GM21381 (cell line): ENCODE data around the gene FOXJ2.
"Not testable (repeated sequence)": the region's sequence is repeated elsewhere in the genome, so short reads cannot be mapped to it uniquely, and the experiment has no call there.

ENCODE experiments used
- ATAC-seq: cut with Tn5 transposase; IDR thresholded peaks from one replicate; pipeline ENCODE4 v1.9.1; 2021; ENCODE audit warnings: mild to moderate bottlenecking, moderate library complexity; ENCODE audit not compliant: unreplicated experiment

Gene FOXJ2

GRCh38 chr12:8028267-8028666 lies 4.2 kb upstream of the FOXJ2 start:
- ATAC-seq, result no peak

- ATAC-seq, result no peak
Observed at GRCh38 chr12:8030189-8030588, 2.3 kb upstream of the FOXJ2 start.

DNA sequence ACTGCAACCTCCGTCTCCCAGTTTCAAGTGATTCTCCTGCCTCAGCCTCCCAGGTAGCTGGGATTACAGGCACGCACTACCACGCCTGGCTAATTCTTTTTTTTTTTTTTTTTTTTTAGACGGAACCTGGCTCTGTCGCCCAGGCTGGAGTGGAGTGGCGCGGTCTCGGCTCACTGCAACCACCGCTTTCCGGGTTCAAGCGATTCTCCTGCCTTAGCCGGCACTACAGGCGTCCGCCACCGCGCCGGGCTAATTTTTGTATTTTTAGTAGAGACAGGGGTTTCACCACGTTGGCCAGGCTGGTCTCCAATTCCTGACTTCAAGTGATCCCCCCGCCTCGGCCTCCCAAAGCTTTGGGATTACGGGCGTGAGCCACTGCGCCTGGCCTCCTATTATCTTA lies 1.5 kb upstream of the FOXJ2 start:
- not testable (repeated sequence) for ATAC-seq

DNA sequence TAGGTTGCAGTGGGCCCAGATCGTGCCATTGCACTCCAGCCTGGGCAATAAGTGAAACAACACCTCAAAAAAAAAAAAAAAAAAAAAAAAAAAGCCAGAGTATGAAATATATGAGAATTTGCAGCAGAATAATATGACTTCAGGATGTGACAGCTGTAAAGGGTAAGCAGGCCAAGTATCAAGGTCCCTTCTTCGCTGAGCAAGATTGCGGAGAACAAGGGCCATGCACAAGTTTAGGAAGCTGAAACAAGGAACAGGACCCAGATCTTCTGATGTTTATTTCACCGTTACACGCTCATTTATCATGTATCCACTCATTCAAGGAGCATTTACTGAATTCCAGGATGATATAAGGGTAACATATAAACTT lies 659 bp upstream of the FOXJ2 start:
- no peak for ATAC-seq

- ATAC-seq, result no peak
Observed at GRCh38 chr12:8033153-8034044, 883 bp downstream of the FOXJ2 start.

DNA sequence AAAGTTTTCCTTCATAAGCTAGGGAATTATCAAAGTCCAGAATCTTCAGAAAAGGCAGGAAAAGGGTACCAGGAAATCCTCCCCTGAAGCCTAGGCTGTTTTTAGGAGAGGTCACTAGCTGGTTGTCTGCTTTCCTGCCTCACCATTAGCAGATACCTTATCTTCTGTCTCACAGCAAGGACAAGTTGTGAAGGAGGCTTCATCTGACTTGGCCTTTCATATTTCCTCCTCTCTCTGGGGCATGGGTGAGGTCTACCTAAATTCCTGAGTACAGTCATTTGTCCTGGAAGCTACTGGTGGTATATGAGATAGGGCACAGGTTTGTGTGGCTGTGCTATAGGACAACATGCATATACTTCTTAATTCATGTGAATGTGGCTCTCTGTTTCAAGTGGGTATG lies 2.3 kb downstream of the FOXJ2 start:
- ATAC-seq, result no peak

GRCh38 chr12:8035440-8036010 lies 3.0 kb downstream of the FOXJ2 start:
- no peak for ATAC-seq

DNA sequence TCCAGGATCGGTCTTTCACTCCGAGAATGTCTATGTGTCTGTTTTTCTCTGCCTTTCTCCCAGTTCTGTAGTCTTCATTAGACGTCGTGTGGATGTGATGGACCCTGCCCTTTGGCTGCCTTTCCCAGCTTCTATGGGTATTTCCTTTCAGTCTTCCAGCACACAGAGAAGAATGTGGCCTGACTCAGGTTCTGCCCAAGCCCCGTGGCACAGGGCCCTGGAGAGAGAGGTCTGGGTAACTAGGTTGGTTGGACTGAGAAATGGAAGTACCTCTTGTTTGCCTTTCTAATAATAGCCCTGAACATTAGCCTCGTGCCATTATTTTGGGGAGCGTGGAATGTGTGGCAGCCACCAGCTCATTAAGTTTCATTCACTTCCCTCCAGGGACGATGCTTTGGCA lies 3.8 kb downstream of the FOXJ2 start:
- ATAC-seq, result no peak

GRCh38 chr12:8037046-8037663 lies 4.6 kb downstream of the FOXJ2 start:
- no peak for ATAC-seq

- no peak for ATAC-seq
Observed at GRCh38 chr12:8037947-8038346, 5.4 kb downstream of the FOXJ2 start.

GRCh38 chr12:8038659-8039114 lies 6.2 kb downstream of the FOXJ2 start:
- no peak for ATAC-seq

- no peak for ATAC-seq
Observed at GRCh38 chr12:8040791-8041190, 8.3 kb downstream of the FOXJ2 start.

DNA sequence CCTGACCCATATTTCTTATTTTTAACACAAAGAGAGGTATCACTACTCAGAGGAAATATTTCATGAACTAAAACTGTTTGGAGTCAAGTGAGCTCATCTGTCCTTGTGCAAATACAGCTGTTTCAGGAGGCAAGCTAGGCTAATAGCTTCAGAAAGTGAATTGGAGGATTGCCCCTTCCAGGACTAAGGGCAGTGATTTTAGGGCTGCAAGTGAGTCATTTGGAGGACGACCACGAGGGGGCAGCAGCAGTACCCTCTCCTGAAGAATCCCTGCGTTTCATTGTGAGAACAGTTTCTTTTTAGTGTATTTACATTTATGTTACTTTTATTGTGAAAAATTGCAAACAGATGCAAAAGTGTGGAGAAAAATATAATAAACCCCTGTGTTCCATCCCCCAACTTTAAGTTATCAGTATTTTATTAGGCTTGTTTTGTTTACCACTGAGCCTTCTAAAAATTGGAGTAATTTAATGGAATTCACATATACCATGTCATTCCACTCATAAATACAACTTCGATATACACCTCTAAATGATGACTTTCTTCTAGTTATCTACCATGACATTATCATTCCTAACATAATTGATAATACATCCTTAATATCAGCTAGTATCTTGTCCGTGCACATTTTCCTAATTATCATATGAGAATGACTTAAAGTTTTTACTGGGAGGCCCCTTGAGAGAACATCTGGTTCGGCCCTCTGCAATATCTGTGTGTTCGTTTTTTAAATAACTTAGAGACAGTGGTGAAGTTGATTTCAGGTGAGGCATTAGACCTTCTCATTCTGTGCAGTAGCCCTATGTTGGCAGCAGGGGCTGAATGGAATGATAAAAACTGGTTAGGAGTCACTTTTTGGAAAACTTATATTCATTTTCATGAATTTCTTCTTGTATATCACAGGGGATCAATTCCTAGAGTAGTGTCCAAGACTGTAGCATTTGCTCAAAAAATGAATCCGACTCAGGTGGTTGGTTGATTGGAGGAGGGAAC lies 13.7 kb downstream of the FOXJ2 start:
- ATAC-seq, result no peak

- no peak for ATAC-seq
Observed at GRCh38 chr12:8047842-8048241, 15.3 kb downstream of the FOXJ2 start.

GRCh38 chr12:8048906-8049305 lies 16.4 kb downstream of the FOXJ2 start:
- no peak for ATAC-seq

GRCh38 chr12:8050600-8051250 lies 18.2 kb downstream of the FOXJ2 start:
- ATAC-seq, result no peak

DNA sequence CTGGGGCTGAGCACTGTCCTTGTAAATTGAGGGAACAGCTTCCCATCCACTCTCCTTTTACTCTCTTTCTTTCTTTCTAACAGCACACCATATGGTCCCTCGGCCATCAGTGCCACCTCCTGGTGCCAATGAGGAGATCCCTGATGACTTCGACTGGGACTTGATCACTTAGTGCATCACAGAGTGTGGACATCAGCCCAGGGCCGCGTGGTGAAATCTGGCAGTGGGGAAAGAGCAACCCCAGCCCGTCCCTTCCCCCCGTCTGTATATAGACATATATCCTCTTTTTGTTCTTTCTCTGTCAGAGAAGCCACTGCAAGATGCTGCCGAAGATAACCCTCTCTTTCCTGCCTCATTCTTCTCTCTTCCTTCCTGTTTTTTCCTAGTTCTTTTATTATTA lies 20.2 kb downstream of the FOXJ2 start:
- ATAC-seq, result no peak

GRCh38 chr12:8054816-8055215 lies 22.3 kb downstream of the FOXJ2 start:
- no peak for ATAC-seq

GRCh38 chr12:8057306-8057705 lies 24.8 kb downstream of the FOXJ2 start:
- no peak for ATAC-seq

GRCh38 chr12:8057839-8058238 lies 25.3 kb downstream of the FOXJ2 start:
- no peak for ATAC-seq
